HT1080 (cell line): ENCODE data around the gene TGFBRAP1. TPM values are rescaled to one million over a fixed set of nuclear protein-coding genes. Genes with fewer than 3 reads are reported as not detected.
"Not testable (repeated sequence)": the region's sequence is repeated elsewhere in the genome, so short reads cannot be mapped to it uniquely, and the experiment has no call there.

ENCODE experiments used
- DNase-seq: peaks from one replicate; pipeline ENCODE4 v3.0.0-alpha.2; 2015; ENCODE audit warnings: low read depth
- total RNA-seq: library from RNA; depleted of rRNA; stranded (reverse); fragments of >200 nt; shearing (Covaris generic); gene quantifications from 2 replicates; pipeline ENCODE4 v1.2.3, GENCODE V29; 2014

TGFBRAP1 gene
- total RNA-seq, 1 experiment from 2014 or later, result 37.7 TPM

DNA sequence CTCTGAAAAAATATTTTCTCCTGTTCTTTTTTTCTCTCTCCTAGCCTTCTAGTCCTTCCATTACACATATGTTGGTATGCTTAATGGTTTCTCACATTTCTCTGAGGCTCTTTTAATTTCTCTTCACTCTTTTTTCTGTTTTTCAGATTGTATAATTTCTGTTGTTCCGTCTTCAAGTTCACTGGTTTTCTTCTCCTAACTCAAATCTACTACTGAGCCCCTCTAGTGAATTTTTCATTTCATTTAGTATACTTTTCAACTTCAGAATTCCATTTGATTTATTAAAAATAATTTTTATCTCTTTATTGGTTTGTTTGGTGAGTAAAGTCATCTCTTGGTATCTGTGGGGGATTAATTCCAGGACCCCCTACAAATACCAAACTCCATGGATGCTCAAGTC lies 27.6 kb upstream of the TGFBRAP1 start:
- DNase-seq, result no peak

DNA sequence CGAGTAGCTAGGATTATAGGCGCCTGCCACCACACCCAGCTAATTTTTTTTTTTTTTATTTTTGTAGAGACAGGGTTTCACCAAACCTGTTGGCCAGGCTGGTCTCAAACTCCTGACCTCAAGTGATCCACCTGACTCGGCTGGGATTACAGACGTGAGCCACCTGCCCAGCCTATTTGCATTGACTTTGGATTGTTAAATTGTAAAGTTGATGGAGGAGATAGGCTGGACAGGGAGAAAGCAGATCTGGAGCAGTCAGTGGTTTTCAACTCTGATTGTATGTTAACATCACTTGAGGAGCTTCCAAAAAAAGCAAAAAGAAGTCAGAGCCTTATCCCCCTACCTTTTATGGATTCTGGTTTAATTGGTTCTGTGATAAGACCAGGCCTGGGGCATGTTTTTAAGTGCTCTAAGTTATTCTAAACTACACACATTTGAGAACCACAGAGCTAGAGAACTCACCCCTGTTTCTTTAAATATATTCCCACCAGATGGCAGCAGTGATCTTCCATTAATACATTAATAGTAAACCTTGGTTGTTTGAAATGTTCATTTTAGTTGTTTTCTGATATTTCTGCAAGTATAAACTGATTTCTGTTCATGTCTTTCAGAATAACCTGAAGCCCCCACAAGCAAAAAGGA lies 15.3 kb upstream of the TGFBRAP1 start:
- no peak for DNase-seq

DNA sequence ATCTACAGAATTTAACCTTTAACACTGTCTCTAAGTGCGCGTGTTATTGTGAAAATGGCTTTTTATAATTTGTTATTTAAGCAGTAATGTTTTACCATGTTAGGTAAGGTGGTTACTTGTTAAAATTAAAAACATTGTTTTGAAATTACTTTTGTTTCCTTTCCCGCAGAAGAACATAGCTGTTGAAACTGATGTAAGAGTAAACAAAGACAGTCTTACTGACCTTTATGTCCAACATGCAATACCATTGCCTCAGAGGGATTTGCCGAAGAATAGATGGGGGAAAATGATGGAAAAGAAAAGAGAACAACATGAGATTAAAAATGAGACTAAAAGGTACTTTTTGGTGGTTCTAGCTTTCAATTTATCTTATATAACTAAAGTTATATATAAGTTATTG lies 9.9 kb upstream of the TGFBRAP1 start:
- DNase-seq, result no peak

DNA sequence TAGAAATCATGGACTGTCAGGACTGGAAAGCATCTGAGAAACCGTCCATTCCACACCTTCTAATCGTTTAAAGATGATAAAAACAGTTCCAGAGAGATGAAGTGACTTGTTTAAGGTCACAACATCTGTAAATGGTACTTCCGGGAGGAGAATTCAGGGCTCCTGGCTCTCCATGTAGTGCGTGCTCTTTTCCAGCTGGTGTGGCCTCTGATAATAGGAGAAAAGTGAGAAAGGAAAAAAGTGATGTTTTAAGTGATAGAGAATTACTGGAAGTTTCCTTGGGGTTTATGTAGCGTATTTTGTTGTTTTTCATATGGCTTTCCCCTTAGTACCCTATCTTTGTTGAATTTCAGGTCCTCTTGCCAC lies 8.5 kb upstream of the TGFBRAP1 start:
- no peak for DNase-seq

DNA sequence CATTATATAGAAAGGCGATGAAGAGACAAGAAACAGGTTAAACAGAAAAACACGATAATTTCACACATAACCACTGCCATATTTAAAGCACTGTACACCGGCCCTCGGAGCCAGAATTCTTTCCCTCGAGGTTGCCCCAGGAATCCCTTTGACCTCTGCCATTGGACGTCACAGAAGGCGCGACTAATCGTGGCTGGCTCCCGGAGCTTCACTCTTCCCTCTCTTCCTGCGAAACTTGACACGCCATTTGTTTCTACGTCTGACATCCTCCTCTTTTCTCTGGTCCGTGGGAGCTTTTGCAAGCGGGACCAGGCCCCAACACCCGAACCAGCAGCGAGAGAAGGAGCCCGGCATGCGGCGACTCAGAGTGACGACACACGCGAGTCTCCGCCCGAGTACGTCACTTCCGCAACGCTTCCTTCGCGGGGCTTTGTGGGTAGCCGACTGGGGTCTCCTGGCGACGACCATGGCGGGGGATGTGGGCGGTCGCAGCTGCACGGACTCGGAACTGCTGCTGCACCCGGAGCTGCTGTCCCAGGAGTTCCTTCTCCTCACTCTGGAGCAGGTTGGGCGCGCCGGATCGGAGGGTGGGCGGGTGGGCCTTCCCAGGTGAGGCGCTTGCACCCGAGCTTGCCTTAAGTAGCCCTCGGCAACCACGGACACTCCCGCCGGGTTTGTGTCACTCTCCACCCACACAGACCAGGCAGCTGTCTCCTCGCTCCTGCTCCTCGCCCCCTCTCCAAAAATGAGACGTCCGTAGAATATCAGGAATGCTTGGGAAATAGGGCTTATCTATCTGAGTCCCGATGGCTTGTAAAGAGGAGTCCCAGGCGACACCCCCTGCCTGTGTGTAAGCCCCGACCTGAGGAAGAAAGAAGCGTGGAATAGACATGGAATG lies 7.8 kb upstream of the TGFBRAP1 start, which contains the start of gene C2orf49:
C2orf49 (plus strand) TSS at position 419 of the 898 bp plus-strand sequence; CDS start at position 467, 48 bp downstream.
- DNase-seq, result peak; percentile 82

DNA sequence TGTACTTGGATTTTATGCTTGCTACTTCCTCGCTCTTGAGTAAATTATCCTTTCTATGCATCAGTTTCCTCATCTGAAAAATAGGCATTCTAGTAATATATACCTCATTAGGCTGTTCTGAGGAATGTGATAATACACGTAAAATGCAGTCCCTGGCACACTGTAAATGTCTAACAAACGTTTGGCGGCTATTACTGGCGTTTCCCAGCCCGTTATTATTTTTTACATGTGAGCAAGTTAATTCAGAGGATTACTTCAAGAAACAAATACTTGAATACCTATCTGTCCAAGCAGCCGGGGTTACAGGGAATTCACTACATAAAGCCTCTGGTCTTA lies 7.2 kb upstream of the TGFBRAP1 start:
- no peak for DNase-seq

DNA sequence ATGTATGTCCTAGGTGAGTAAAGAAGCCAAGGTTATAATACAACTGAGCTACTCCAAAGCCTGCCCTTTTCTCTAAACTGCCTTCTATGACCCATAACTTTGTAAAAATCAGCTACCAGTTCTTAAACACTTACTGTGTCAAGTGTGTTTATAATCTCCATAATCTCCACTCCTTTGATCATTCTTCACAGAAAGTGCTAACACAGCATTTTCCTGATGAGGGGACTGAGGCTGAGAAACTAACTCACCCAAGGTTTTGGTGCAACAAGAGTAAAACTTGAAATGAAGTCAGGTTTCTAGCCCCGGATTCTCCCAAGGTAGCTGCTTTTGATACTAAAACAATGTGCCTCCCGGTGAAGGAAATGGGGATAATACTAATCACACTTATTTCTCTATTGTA lies 5.9 kb upstream of the TGFBRAP1 start:
- no peak for DNase-seq

DNA sequence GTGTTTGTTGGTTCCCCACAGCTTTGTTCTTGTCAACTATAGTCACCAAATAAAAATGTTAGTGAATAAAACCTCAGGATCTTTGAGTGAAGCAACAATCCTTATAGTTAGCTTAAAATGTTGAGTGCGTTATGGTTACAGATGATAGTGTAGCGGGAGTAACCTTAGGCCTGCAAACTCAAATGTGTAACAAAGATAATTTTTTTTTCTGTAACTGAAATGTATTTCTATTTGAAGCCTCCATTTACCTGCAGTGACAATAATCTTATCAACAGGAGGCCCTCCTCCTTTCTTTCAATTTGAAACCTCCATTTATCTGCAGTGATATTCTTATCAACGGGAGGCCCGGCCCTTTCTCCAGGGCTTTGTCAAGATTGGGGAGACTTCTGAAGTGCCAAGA lies 4.7 kb upstream of the TGFBRAP1 start:
- DNase-seq, result no peak

DNA sequence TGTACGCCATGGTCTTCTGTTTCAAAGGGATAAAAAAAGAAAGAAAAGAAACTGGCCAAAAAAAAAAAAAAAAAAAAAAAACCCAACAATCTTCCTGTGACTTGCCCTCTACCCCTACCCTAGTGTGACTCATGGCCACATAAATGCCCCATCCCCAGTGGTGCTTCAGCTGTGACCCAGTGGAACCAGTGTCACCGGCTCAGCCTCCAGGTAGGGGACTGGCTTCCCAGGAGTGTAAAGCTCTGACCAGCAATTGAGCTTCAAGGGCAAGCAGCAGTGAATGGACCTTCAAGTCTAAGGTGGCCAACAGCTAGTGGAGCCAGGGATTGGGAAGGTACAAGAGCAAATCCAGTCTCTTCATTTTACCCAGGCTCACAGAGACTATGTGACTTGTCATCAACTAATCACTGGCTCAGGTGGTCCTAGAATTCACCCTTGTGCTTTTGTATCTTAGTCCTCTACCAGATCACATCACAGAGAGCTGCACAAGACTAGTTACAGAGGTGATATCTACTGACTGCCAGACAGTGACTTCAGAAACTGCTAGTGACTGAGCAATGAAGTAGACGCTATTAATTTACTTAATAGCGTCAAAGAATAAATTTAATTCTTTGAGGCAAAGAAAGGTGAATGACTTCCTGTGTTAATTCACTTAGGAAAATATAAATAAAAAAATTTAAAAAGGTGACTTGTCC lies 1.3 kb upstream of the TGFBRAP1 start:
- no peak for DNase-seq

DNA sequence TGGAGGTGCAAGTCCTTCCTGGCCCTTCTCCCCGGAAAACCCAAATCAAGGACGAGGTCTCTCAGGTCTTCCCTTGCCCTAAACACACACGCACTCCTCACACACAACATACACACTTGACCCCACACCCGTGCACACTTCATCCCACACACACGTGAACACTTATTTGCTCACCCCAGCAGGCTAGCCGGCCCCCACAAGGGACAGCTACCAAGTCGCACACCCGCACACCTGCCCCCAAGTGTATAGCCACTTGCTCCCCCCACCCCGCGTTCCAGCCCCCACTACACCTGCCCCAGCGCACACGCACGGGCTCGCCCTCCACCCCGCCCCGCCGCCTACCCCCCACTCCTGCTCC lies 359 bp downstream of the TGFBRAP1 start:
- DNase-seq, result no peak

DNA sequence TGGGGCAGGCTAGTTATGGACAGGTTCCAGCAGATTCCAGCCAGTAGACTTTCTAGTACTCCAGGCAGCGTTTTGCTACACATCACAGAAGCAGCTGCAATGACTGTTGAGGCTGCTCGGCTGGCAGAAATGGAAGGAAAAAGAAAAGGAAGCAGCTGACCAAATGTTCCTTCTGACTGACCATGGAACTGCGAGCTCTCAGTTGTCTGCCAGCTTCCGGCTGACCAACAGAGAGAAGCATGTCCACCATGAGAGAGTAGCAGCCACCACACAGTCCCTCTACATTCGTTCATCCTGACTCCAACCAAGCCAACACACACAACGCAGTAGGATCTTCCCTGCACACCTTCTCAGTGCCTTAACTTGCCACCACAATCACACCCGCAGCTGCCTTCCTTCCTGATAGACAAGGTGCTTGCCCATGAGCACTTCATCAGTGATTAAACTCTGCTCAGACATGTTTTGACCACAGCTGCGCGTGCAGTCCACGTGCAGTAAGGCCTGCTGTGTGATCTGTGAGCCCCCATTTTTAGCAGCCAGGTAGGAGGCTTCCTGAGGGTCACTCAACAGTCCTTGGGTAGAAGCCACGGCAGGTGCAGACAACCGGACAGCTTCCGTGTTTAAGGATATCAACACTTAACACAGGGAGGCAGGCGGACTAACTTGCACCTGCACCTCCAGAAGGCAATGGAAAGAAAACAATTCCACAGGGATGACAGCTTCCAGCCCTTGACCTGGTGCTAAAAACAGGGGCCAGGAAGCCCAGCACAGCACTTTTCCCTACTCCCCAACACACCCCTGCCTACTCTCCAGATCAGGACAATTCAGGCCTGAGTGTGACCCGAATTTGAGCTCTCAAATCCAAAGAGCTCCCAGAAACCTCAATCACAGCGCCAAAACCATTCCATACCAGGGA lies 996 bp downstream of the TGFBRAP1 start:
- peak; percentile 42 for DNase-seq

DNA sequence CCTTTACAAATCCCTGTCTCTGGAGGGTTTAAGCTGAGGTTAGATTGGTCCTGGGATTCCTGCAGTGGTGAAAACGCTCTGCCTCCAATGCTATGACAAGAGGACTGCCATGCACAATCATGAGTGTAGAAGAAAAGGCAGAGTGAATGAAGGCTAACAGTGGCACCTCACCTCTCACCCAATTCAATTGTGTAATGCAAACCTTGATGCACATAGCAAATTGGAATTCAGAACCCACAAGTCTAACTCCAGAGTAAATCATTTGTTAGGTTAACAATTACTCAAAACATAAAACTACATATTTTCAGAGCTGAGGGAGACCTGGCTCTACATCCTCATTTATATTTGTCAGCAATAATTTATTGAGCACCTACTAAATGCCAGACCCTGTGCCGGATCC lies 1.8 kb downstream of the TGFBRAP1 start:
- DNase-seq, result no peak

DNA sequence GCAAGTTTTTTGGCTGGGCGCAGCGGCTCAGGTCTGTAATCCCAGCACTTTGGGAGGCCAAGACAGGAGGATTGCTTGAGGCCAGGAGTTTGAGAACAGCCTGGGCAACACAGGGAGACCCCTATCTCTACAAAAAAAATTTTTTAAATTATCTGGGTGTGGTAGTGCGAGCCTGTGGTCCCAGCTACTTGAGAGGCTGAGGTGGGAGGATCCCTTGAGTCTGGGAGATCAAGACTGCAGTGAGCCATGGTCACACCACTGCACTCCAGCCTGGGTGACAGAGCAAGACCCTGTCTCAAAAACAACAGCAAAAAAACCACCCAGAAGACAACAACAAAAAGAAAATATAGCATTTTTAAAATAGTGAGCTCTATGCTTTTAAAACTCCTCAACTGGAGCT lies 2.3 kb downstream of the TGFBRAP1 start:
- not testable (repeated sequence) for DNase-seq

DNA sequence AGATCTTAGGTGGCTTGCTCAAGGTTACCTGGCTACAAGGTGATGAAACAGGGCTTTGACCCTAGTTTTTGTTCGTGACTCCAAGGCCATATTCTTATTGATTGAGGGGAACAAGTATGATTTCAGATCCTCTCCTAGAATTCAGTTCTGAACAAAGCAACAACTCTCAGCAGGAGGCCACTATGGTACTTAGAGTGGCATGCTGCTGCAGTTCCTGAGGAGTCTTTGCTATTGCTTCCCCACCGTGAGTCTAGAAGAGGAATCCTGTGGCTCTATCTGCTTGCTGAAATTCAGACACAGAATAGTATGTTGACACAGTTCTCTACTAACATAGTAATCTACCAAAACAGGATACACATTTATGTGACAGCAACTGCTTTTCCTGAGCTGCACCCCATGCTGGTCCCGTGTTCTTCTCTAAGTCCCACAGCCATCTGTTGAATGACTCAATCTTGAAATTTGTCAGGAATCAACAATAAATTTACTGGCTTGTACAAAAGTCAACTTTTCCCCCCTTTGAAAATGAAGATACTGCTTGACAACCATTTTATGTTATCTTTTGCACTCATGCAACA lies 4.1 kb downstream of the TGFBRAP1 start:
- DNase-seq, result no peak

DNA sequence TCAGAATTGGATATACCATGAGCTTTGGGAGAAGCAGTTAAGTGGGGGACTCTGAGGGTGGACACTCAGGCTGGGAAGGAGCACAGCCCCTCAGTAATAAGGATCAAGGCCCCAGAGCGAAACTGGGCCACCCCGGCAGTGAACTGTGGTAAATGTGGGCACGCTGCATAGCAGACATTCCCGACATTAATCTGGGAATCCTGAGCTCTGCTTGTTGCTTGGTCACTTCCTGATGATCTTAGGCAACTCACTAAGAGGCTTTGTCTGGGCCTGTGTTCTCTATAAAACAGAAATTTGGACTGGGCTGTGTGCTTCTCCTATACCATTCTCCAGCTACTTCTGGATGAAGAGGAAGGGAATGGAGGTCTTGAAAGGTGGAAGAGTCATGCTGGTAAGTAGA lies 4.8 kb downstream of the TGFBRAP1 start:
- peak; percentile 58 for DNase-seq

DNA sequence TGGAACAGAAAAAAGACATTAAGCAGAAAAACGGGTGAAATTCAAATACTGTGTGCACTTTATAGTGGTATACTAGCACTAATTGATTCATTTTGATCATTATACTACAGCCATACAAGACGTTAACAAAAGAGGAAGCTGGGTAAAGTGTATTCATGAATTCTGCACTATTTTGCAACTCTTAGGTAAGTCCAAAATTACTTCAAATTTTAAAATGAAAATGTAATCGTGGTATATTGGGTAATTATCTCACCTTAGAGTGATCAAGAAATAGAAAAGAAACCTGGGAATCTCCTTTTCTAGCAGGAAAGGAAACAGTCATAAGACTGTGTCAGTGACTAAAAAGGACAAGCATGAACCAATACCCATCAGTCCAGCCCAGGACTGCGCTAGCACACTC lies 5.4 kb downstream of the TGFBRAP1 start:
- no peak for DNase-seq

DNA sequence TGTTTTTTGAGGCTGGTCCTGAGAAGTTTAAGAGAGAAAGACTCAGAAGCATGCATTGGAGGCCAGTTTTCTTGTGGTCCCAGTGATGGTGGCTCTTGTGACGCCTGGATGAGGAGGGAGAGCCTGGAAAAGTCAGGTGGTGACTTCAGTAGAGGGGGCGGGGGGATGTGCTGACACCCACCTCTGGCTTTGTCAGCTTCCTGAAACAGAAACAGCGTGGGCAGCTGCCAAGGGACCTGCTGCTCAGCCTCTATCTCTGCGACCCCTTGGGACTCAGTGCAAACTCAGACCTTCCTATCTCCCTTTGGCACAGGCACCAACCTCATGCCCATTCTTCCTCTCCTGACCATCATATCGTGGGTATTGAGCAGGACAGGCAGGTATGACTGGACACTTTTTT lies 6.4 kb downstream of the TGFBRAP1 start:
- DNase-seq, result no peak

DNA sequence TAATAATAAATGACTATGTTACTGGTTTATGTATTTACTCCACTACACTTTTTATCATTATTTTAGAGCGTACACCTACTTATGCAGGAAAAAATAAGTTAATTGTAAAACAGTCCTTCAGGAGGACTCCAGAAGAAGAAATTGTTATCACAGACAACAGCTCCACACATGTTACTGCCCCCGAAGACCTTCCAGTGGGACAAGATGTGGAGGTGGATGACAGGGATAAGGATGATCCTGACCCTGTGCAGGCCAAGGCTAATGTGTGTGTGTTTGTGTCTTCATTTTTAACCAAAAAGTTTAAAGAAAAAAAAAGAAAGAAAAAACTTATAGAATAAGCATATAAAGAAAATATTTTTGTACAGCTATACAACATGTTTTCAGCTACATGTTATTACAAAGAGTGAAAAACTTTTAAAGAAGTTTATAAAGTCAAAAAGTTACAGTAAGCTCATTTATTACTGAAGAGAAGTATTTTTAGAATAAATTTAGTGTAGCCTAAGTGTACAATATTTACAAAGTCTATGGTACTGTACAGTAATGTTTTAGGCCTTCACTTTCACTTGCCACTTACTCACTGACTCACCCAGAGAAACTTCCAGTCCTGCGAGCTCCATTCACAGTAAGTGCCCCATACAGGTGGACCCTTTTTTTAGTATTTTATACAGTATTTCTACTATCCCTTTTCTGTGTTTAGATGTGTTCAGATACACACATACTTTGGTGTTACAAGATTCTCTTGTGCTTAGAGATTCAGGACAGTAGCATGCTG lies 7.5 kb downstream of the TGFBRAP1 start:
- DNase-seq, result no peak

DNA sequence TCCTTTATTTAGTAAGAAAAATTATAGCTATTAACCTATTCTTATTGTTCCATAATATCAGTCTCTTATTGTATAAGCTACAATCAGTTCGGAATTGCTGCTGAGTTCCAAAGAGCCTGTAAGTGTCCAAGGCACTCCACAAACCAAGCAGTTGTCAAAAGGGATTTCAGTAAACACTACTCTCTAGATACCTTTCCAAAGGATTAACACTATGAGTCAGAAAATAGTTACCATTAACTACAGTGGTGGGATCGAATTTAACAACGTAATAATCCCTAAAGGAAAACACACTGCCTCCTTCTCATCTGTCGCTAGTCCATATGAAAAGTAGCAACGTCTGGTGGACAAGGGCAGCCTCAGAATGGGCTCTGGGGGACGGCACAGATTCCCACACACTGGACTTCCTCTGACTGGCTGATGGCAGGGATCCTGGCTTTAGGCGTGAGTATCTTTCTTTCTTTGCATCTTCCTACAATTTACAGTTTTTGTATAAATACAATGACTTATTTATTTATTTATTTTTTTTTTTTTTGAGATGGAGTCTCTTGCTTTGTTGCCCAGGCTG lies 8.8 kb downstream of the TGFBRAP1 start:
- no peak for DNase-seq

DNA sequence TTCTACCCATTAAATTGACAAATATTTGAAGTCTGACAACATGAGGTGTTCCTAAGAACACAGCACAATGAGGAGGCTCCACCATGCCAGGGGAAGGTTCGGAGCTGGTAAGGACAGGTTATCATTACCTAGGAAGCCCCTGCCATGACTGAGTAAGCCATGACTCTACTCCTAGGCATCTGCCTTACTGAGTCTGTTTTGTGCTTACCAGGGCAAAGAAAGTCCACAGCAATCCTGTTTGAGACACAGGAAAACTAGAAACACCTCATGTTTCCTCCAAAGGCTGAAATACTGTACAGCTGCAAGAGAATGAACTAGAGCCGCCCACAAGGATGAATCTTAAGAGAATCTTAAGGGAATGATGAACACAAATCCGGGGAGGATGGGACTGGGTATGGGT lies 11.6 kb downstream of the TGFBRAP1 start:
- DNase-seq, result no peak
